Fibroblast of peridontal ligament (primary cell): Measurements from ENCODE around the gene C5.
A peak's percentile ranks its signal among the peaks of the same experiment; 100 is the strongest.
"Not testable (repeated sequence)": the region's sequence is repeated elsewhere in the genome, so short reads cannot be mapped to it uniquely, and the experiment has no call there.

ENCODE experiments used
- DNase-seq: peaks from one replicate; pipeline ENCODE4 v3.0.0-alpha.2; 2010; ENCODE audit errors: extremely low read depth

The C5 gene

GRCh38 chr9:121050128-121050988 is at the start of gene C5:
Gene C5 (minus strand): TSS chr9:121050275. CDS start chr9:121050246, 29 bp downstream.
- DNase-seq: no peak

- DNase-seq: no peak
These were observed 48.6 kb upstream of the C5 start for GRCh38 chr9:121098567-121099198.

- DNase-seq: no peak
These were observed 45.0 kb upstream of the C5 start for GRCh38 chr9:121095057-121095456.

- not testable (repeated sequence) for DNase-seq
These were observed 40.7 kb upstream of the C5 start for GRCh38 chr9:121090743-121091142.

GRCh38 chr9:121088576-121088975 is 38.5 kb upstream of the C5 start:
- DNase-seq: no peak

GRCh38 chr9:121085661-121086060 is 35.6 kb upstream of the C5 start:
- peak; percentile 54 for DNase-seq

- DNase-seq: no peak
These were observed 32.0 kb upstream of the C5 start for GRCh38 chr9:121082075-121082474.

GRCh38 chr9:121075251-121076036 is 25.4 kb upstream of the C5 start:
- DNase-seq: peak; percentile 36

GRCh38 chr9:121074370-121075250 is 24.5 kb upstream of the C5 start, which contains the start of gene CNTRL:
Gene CNTRL (plus strand): TSS chr9:121074955. CDS start chr9:121088327, 13,372 bp downstream.
- DNase-seq: peak; percentile 74

- peak; percentile 92 for DNase-seq
These were observed 23.0 kb upstream of the C5 start for GRCh38 chr9:121073038-121073437.

GRCh38 chr9:121071756-121072421 is 21.8 kb upstream of the C5 start:
- peak; percentile 43 for DNase-seq

GRCh38 chr9:121071370-121071755 is 21.3 kb upstream of the C5 start:
- no peak for DNase-seq

GRCh38 chr9:121069396-121069795 is 19.3 kb upstream of the C5 start:
- no peak for DNase-seq

GRCh38 chr9:121067640-121068039 is 17.6 kb upstream of the C5 start:
- DNase-seq: no peak

GRCh38 chr9:121066850-121067249 is 16.8 kb upstream of the C5 start:
- DNase-seq: no peak

- peak; percentile 82 for DNase-seq
These were observed 10.0 kb upstream of the C5 start for GRCh38 chr9:121059998-121060636.

- DNase-seq: no peak
These were observed 9.4 kb upstream of the C5 start for GRCh38 chr9:121059513-121059912.

GRCh38 chr9:121057821-121058220 is 7.7 kb upstream of the C5 start:
- no peak for DNase-seq

GRCh38 chr9:121055642-121056143 is 5.6 kb upstream of the C5 start:
- DNase-seq: peak; percentile 18

GRCh38 chr9:121053544-121053943 is 3.5 kb upstream of the C5 start:
- DNase-seq: no peak
